T-helper 22 cell (primary cell): Measurements from ENCODE around the gene HMGN1.

ENCODE experiments used
- DNase-seq: peaks from one replicate; pipeline ENCODE4 v3.0.0-alpha.2; 2020; ENCODE audit warnings: low read depth

The HMGN1 gene

GRCh38 chr21:39330001-39330400 is 18.9 kb downstream of the HMGN1 start:
- no peak for DNase-seq

- DNase-seq: no peak
Observed at GRCh38 chr21:39327727-39328126, 21.2 kb downstream of the HMGN1 start.

DNA sequence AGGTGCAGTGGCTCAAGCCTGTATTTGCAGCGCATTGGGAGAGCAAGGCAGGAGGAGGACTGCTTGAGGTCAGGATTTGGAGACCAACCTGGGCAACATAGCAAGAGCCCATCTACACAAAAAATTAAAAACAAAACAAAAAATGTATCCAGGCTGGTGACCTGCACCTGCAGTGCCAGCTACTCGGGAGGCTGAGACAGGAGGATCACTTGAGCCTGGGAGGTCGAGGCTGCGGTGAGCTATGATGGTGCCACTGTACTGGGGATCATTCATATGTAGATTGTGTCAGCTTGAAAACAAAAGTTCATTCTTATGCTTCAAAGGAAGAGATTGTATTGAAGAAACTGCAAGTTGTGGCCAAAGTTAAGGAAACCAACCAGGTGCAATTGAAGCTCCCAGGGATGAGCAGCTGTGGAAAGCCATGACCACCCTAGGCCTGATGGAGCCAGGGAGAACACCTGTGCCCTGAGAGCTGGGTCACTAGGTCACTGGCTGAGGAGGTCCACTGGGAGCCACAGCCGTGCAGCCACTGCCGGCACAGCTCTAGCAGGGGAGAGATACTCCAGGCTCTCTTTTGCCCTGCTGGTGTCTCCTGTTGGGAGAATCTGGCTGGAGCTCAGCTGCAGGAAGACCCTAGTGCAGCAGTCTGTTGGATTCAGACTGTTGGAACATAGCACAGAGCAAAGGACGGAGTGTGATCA is 22.1 kb downstream of the HMGN1 start:
- DNase-seq: no peak

- DNase-seq: no peak
Observed at GRCh38 chr21:39325458-39325857, 23.4 kb downstream of the HMGN1 start.

DNA sequence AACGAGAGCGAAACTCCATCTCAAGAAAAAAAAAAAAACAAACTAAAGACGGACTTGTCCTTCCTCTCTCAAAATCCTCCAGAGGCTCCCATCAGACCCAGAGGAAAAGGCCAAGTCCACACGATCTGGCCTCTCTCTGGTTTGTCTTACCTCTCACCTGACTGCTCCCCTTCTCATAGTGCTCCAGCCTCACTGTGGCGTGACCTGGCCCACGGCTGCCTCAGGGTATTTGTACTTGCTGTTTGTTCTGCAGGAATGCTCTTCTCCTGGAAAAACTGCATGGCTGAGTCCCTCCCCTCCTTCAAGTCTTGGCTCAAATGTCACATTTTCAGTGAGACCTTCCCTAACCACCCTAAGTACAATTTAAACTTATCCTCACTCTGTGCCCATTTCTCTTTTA is 27.5 kb downstream of the HMGN1 start:
- DNase-seq: no peak

DNA sequence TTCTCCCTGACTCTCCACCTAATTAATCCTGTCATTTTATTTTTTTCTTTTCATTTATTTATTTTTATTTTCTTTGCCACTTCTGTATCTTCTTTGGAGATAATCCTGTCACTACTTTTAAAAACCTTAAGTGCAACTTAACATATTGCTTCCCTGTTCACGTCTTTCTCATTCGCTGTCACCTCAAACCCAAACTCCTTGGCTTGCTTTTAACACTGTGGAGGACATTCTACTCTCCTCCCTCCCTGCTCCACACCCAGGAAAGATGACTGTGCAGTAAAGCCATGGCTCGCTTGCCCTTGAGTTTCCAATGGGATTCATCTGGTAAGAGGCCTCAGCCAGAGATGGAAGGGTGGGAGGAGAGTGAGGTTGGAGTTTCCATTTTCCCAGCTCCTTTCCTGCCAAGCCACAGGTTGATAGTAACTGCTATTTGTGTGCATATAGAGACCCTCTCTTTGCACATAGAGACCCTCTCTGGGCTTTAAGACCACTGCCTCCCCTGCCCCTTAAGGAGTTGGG is 29.0 kb downstream of the HMGN1 start:
- DNase-seq: no peak

- no peak for DNase-seq
Observed at GRCh38 chr21:39319251-39319756, 29.6 kb downstream of the HMGN1 start.

- no peak for DNase-seq
Observed at GRCh38 chr21:39318091-39318959, 30.6 kb downstream of the HMGN1 start.

GRCh38 chr21:39317134-39318090 is 31.5 kb downstream of the HMGN1 start:
- DNase-seq: no peak

DNA sequence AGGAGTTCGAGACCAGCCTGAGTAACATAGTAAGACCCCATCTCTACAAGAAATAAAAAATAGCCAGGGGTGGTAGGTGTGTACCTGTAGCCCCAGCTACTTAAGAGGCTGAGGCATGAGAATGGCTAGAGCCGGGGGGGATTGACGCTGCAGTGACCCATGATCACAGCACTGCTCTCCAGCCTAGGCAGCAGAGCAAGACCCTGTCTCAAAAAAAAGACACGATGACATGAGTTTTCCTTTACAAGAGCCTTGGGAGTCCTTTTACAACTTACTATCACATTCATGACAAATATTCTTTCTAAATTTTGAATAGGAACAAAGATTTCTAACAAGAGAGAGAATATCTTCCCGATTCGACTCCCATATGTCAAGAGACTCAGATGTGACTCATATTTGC is 32.2 kb downstream of the HMGN1 start:
- DNase-seq: no peak

- DNase-seq: no peak
Observed at GRCh38 chr21:39315603-39316445, 33.1 kb downstream of the HMGN1 start.

DNA sequence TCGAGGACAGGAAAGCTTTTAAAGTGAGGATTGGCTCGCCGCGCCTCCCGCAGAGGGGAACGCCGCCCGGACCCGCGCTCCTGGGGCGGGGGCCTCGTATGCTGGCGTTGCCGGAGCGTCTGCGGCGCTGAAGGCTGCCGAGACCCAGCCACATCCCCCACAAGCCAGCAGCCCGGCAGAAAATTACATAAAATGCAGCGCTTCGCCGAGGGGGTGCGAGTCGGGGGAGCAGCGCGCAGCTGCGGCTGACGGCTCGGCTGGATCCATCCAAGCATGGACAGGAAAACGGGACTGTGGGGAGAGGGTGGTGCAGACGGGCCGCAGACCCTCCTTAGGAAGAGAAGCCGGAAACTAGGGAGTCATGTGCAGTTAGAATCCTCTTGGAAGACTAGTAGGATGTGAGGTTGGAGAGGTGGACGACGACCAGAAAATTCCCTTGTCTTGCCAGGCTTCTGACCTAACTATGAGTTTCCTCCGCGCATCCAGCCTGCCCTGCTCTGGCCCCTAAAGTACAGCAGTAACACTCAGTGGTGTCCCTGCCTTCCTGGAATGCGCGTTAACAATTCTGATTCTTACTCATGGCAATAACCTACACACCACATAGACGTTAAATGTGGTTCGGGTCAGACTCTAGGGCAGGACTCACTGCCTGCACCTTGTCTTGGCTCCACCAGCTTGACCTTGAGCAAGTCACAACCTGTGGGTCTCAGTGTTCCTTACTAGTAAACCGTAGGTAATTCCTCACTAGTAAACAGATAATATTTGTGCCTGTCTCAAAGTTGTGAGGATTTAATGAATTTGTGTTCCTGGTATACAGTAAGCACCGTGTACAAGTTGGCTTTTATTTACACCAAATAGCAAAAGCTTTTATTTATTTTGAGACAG is 34.5 kb downstream of the HMGN1 start:
- peak; percentile 18 for DNase-seq

DNA sequence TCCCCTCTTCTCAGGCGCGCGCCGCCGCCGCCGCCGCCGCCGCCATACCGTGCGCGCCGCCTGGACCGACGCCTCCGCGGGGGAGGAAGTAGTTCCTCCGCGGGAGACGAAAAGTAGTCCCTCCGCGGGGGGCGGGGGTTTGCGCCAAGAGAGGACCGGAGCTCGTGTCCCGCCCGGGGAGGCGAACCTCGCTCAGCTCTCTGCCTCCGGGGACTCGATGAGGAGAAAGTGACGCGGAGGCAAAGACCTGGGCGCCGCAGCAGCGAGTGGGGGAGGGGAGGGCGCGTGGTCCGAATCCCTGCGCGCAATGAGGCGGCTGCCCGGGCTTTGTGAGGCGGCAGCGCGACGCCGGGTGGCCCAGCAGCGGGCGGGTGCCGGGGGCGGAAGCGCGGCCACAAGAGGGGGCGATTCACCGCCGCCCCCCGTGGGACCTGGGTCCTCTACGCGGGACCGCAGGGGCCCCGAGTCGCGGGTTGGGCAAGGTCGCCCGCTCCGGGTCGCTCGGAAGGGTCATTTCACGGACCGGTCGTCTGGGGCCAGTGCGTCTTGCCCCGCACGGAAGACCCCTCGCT is 35.2 kb downstream of the HMGN1 start, which contains the start of gene BRWD1:
BRWD1 (minus strand) TSS at position 62 of the 572 bp plus-strand sequence. CDS start 141 bp downstream, outside the sequence.
- peak; percentile 64 for DNase-seq

GRCh38 chr21:39313042-39313570 is 35.8 kb downstream of the HMGN1 start:
- peak; percentile 19 for DNase-seq

GRCh38 chr21:39312112-39313041 is 36.5 kb downstream of the HMGN1 start:
- peak; percentile 90 for DNase-seq

DNA sequence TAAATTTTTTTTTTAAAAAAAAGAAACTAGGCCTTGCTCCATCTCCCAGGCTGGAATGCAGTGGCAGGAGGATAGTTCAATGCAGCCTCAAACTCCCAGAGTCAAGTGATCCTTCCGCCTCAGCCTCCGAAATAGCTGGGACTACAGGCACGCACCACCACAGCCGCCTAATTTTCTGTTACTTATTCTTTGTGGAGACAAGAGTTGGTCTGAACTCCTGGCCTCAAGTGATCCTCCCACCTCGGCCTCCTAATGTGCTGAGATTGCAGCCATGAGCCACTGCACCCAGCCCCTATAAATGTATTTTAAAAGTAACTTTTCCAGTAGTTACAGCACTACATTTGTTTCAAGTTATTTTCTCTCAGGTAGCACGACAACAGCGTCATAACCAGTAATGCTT is 37.7 kb downstream of the HMGN1 start:
- no peak for DNase-seq

GRCh38 chr21:39307466-39307865 is 41.4 kb downstream of the HMGN1 start:
- no peak for DNase-seq

GRCh38 chr21:39300587-39300986 is 48.3 kb downstream of the HMGN1 start:
- DNase-seq: no peak
